Neural progenitor cell (in vitro differentiated cells): ENCODE measurements around the gene GNG7. TPM values are rescaled to one million over a fixed set of nuclear protein-coding genes. Genes with fewer than 3 reads are reported as not detected.

Experiments
- DNase-seq: peaks from one replicate; pipeline ENCODE4 v3.0.0-alpha.2; 2016; ENCODE audit warnings: low spot score
- H2AFZ ChIP-seq: fragments of 200-600 bp; sonication (generic); replicated peaks from 2 replicates; pipeline ENCODE4 v1.6.1; 2016; ENCODE audit warnings: antibody characterized with exemption
- H3F3A ChIP-seq: fragments of 200-600 bp; sonication (generic); 2 replicates; pipeline ENCODE4 v1.6.1; 2016; ENCODE audit warnings: antibody characterized with exemption, low read depth
- H3K27ac ChIP-seq: fragments of 200-600 bp; sonication (generic); 2 replicates; pipeline ENCODE4 v1.5.1; 2016; ENCODE audit warnings: mild to moderate bottlenecking
- H3K27me3 ChIP-seq: fragments of 200-600 bp; sonication (generic); 2 replicates; pipeline ENCODE4 v1.6.1; 2016; ENCODE audit warnings: mild to moderate bottlenecking, moderate library complexity
- H3K36me3 ChIP-seq: fragments of 200-600 bp; sonication (generic); 2 replicates; pipeline ENCODE4 v1.5.1; 2016
- H3K4me1 ChIP-seq: fragments of 200-600 bp; sonication (generic); 2 replicates; pipeline ENCODE4 v1.6.1; 2016; ENCODE audit warnings: mixed run types
- H3K4me2 ChIP-seq: fragments of 200-600 bp; sonication (generic); 2 replicates; pipeline ENCODE4 v1.6.1; 2016
- H3K4me3 ChIP-seq: fragments of 200-600 bp; sonication (generic); 2 replicates; pipeline ENCODE4 v1.5.1; 2016
- H3K79me2 ChIP-seq: fragments of 200-600 bp; sonication (generic); 2 replicates; pipeline ENCODE4 v1.6.1; 2016; ENCODE audit warnings: low read depth
- H3K9ac ChIP-seq: fragments of 200-600 bp; sonication (generic); 2 replicates; pipeline ENCODE4 v1.6.1; 2016
- H3K9me3 ChIP-seq: fragments of 200-600 bp; sonication (generic); 2 replicates; pipeline ENCODE4 v1.5.1; 2016; ENCODE audit warnings: low read depth
- H4K20me1 ChIP-seq: fragments of 200-600 bp; sonication (generic); 2 replicates; pipeline ENCODE4 v1.6.1; 2016; ENCODE audit warnings: low read depth
- H3K27ac Mint-ChIP-seq: 3 replicates; pipeline ENCODE4 v1.8.0; 2021; ENCODE audit warnings: mixed read lengths
- H3K27me3 Mint-ChIP-seq: 2 replicates; pipeline ENCODE4 v1.8.0; 2022; ENCODE audit warnings: low read depth, mild to moderate bottlenecking, inconsistent platforms, moderate library complexity, mixed read lengths; ENCODE audit not compliant: insufficient read depth
- H3K36me3 Mint-ChIP-seq: 3 replicates; pipeline ENCODE4 v1.8.0; 2021; ENCODE audit warnings: mixed read lengths
- H3K4me1 Mint-ChIP-seq: 3 replicates; pipeline ENCODE4 v1.8.0; 2021; ENCODE audit warnings: mixed read lengths
- H3K4me3 Mint-ChIP-seq: 3 replicates; pipeline ENCODE4 v1.8.0; 2021; ENCODE audit warnings: mild to moderate bottlenecking, moderate library complexity, mixed read lengths
- H3K9me3 Mint-ChIP-seq: 3 replicates; pipeline ENCODE4 v1.8.0; 2020; ENCODE audit warnings: mixed read lengths
- CTCF ChIP-seq: fragments of 200-600 bp; sonication (generic); IDR thresholded peaks from 2 replicates; pipeline ENCODE4 v1.5.1; 2017; ENCODE audit warnings: antibody characterized with exemption, mild to moderate bottlenecking
- EZH2 ChIP-seq: fragments of 200-600 bp; sonication (generic); IDR thresholded peaks from 2 replicates; pipeline ENCODE4 v1.6.1; 2017; ENCODE audit warnings: antibody characterized with exemption, mild to moderate bottlenecking, moderate library complexity
- EZH2phosphoT487 ChIP-seq: fragments of 200-600 bp; sonication (generic); IDR thresholded peaks from 2 replicates; pipeline ENCODE4 v1.6.1; 2017; ENCODE audit warnings: antibody characterized with exemption
- total RNA-seq: library from RNA; depleted of rRNA; stranded (reverse); fragments of >200 nt; gene quantifications from 2 replicates; pipeline ENCODE4 v1.2.3, GENCODE V29; 2015; ENCODE audit warnings: low replicate concordance

Gene GNG7
- total RNA-seq, 1 donor from 2014 or later: 7.0 TPM

GRCh38 chr19:2495651-2496316 lies 206.7 kb downstream of the GNG7 start:
- Histone ChIP-seq H3K4me1 (peaks cover 8% of the 10 kb centered on the region), H3K4me3 (no peak overlapping the region), H3K27ac (no peak overlapping the region), H3K79me2 (no peaks in the 10 kb centered on the region), H3K4me2 (peak overlapping the region; percentile 79), H3K9ac (no peak overlapping the region), H3K9me3 (no peaks in the 10 kb centered on the region), H2AFZ (peak overlapping the region; percentile 78), H3K36me3 (no peaks in the 10 kb centered on the region), H3F3A (peaks cover 14% of the 10 kb centered on the region), H4K20me1 (no peaks in the 10 kb centered on the region), H3K27me3 (peaks cover 56% of the 10 kb centered on the region)
- no peaks in the 10 kb centered on the region for H3K36me3 Mint-ChIP-seq
- no peak for TF ChIP-seq EZH2
- TF ChIP-seq CTCF: no peak
- TF ChIP-seq EZH2phosphoT487: no peak
- peaks cover 37% of the 10 kb centered on the region for H3K4me1 Mint-ChIP-seq
- no peak for DNase-seq
- peaks cover 33% of the 10 kb centered on the region for H3K27me3 Mint-ChIP-seq
- H3K27ac Mint-ChIP-seq: no peak overlapping the region
- peak overlapping the region; percentile 71 for H3K4me3 Mint-ChIP-seq
- H3K9me3 Mint-ChIP-seq: no peaks in the 10 kb centered on the region

GRCh38 chr19:2495130-2495641 lies 207.3 kb downstream of the GNG7 start:
- no peaks in the 10 kb centered on the region for H3K9me3 ChIP-seq
- H3K4me3 Mint-ChIP-seq: no peak overlapping the region
- H3K27ac Mint-ChIP-seq: no peak overlapping the region
- DNase-seq: peak; percentile 21
- H3K27me3 ChIP-seq: peaks cover 62% of the 10 kb centered on the region
- H3K27me3 Mint-ChIP-seq: peaks cover 34% of the 10 kb centered on the region
- peak overlapping the region; percentile 78 for H2AFZ ChIP-seq
- H3K36me3 Mint-ChIP-seq: no peaks in the 10 kb centered on the region
- TF ChIP-seq CTCF: no peak
- no peak for TF ChIP-seq EZH2phosphoT487
- no peak for TF ChIP-seq EZH2
- H3K36me3 ChIP-seq: no peaks in the 10 kb centered on the region
- H3K4me2 ChIP-seq: peak overlapping the region; percentile 79
- no peaks in the 10 kb centered on the region for H4K20me1 ChIP-seq
- peaks cover 8% of the 10 kb centered on the region for H3K4me1 ChIP-seq
- peak overlapping the region; percentile 56 for H3K4me3 ChIP-seq
- no peaks in the 10 kb centered on the region for H3K9me3 Mint-ChIP-seq
- H3K27ac ChIP-seq: no peak overlapping the region
- peaks cover 36% of the 10 kb centered on the region for H3K4me1 Mint-ChIP-seq
- H3F3A ChIP-seq: peaks cover 14% of the 10 kb centered on the region
- H3K79me2 ChIP-seq: no peaks in the 10 kb centered on the region
- no peak overlapping the region for H3K9ac ChIP-seq

DNA sequence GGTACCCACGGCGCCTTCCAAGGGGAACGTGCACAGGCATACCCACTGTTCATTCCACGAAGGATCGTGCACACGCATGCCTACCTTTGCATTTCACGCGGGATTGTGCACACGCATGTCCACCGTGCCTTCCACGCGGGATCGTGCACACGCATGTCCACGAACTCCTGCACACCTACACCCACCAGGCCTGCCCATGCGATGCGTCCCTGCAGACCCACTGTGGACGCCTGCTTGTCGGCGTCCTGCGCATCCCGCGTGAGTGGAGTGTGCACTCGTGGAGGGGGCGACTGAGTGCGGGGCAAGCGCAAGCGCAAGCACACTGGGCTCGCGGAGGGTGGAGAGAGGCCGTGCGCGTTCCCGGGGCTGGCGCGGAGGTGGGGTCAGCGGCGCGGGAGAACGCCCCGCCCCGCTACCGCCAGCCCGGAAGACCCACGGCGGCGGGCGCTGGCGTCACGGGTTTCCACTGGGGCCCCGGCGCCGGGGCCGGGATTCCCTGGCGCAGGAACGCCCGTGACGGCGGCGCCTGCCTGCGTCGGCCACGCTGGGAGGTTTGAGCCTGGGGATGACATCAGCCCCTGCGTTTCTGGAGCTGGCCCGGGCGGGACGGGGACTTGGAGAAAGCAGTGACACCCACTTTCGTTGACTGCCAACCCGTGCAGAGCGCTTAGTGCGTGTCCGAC lies 207.9 kb downstream of the GNG7 start:
- Histone ChIP-seq H4K20me1 (no peaks in the 10 kb centered on the region), H3F3A (peaks cover 15% of the 10 kb centered on the region), H3K27ac (no peak overlapping the region), H2AFZ (peak overlapping the region; percentile 78), H3K27me3 (peaks cover 68% of the 10 kb centered on the region), H3K4me2 (peak overlapping the region; percentile 79), H3K9ac (no peak overlapping the region), H3K79me2 (no peaks in the 10 kb centered on the region), H3K4me1 (peaks cover 8% of the 10 kb centered on the region), H3K36me3 (no peaks in the 10 kb centered on the region), H3K4me3 (peak overlapping the region; percentile 56), H3K9me3 (no peaks in the 10 kb centered on the region)
- peak; percentile 75 for DNase-seq
- no peaks in the 10 kb centered on the region for H3K36me3 Mint-ChIP-seq
- H3K9me3 Mint-ChIP-seq: peaks cover 3% of the 10 kb centered on the region
- no peak overlapping the region for H3K27ac Mint-ChIP-seq
- TF ChIP-seq EZH2 (peak; percentile 34), CTCF (no peak)
- peaks cover 40% of the 10 kb centered on the region for H3K27me3 Mint-ChIP-seq
- peak overlapping the region; percentile 81 for H3K4me3 Mint-ChIP-seq
- peaks cover 34% of the 10 kb centered on the region for H3K4me1 Mint-ChIP-seq
